Measurements from ENCODE around the gene TERT.

DNA sequence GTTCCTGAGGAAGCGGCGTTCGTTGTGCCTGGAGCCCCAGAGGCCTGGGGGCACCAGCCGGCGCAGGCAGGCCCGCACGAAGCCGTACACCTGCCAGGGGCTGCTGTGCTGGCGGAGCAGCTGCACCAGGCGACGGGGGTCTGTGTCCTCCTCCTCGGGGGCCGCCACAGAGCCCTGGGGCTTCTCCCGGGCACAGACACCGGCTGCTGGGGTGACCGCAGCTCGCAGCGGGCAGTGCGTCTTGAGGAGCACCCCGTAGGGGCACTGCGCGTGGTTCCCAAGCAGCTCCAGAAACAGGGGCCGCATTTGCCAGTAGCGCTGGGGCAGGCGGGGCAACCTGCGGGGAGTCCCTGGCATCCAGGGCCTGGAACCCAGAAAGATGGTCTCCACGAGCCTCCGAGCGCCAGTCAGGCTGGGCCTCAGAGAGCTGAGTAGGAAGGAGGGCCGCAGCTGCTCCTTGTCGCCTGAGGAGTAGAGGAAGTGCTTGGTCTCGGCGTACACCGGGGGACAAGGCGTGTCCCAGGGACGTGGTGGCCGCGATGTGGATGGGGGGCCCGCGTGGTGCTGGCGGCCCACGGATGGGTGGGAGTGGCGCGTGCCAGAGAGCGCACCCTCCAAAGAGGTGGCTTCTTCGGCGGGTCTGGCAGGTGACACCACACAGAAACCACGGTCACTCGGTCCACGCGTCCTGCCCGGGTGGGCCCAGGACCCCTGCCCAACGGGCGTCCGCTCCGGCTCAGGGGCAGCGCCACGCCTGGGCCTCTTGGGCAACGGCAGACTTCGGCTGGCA lies 1.3 kb downstream of the TERT start:
- TF ChIP-seq, protein P1, sequence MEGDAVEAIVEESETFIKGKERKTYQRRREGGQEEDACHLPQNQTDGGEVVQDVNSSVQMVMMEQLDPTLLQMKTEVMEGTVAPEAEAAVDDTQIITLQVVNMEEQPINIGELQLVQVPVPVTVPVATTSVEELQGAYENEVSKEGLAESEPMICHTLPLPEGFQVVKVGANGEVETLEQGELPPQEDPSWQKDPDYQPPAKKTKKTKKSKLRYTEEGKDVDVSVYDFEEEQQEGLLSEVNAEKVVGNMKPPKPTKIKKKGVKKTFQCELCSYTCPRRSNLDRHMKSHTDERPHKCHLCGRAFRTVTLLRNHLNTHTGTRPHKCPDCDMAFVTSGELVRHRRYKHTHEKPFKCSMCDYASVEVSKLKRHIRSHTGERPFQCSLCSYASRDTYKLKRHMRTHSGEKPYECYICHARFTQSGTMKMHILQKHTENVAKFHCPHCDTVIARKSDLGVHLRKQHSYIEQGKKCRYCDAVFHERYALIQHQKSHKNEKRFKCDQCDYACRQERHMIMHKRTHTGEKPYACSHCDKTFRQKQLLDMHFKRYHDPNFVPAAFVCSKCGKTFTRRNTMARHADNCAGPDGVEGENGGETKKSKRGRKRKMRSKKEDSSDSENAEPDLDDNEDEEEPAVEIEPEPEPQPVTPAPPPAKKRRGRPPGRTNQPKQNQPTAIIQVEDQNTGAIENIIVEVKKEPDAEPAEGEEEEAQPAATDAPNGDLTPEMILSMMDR (IDR thresholded peaks at IDR 0.05; ENCODE audit: insufficient read depth, low read length, poor library complexity, severe bottlenecking), result no peak
- no peak for TF ChIP-seq EZH2phosphoT487 (conservative IDR thresholded peaks at IDR 0.05; ENCODE audit: low read length)
